ENCODE results near the gene SLC12A7.
"Not testable (repeated sequence)": the region's sequence is repeated elsewhere in the genome, so short reads cannot be mapped to it uniquely, and the experiment has no call there.

DNA sequence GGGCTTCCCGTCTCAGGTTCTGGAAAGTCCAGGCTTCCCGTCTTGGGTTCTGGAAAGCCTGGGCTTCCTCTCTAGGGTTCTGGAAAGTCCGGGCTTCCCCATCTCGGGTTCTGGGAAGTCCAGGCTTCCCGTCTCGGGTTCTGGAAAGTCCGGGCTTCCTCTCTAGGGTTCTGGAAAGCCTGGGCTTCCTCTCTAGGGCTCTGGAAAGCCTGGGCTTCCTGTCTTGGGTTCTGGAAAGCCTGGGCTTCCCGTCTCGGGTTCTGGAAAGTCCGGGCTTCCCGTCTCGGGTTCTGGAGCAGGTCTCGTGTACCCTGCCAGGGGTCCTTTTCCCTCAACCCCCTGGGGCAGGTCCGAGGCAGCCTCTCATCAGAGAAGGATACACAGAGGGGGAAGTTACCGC is 28.8 kb downstream of the SLC12A7 start:
- TF ChIP-seq, protein P1, sequence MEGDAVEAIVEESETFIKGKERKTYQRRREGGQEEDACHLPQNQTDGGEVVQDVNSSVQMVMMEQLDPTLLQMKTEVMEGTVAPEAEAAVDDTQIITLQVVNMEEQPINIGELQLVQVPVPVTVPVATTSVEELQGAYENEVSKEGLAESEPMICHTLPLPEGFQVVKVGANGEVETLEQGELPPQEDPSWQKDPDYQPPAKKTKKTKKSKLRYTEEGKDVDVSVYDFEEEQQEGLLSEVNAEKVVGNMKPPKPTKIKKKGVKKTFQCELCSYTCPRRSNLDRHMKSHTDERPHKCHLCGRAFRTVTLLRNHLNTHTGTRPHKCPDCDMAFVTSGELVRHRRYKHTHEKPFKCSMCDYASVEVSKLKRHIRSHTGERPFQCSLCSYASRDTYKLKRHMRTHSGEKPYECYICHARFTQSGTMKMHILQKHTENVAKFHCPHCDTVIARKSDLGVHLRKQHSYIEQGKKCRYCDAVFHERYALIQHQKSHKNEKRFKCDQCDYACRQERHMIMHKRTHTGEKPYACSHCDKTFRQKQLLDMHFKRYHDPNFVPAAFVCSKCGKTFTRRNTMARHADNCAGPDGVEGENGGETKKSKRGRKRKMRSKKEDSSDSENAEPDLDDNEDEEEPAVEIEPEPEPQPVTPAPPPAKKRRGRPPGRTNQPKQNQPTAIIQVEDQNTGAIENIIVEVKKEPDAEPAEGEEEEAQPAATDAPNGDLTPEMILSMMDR (conservative IDR thresholded peaks at IDR 0.05 in 1 of 2, IDR thresholded peaks at IDR 0.05 in 1 of 2; ENCODE audit: extremely low read depth in 1 of 2, insufficient read depth in 1 of 2, low read depth in 1 of 2, low read length in 2 of 2), result not testable (repeated sequence)
- TF ChIP-seq EZH2 (IDR thresholded peaks at IDR 0.05; ENCODE audit: borderline replicate concordance, low read length), result not testable (repeated sequence)

Measured in mammary epithelial cell (primary cell).